Glomerular visceral epithelial cell (primary cell): ENCODE data around the gene PAEP.

Experiments
- DNase-seq: peaks from one replicate; pipeline ENCODE4 v3.0.0-alpha.2; 2016; ENCODE audit errors: extremely low spot score

PAEP gene

GRCh38 chr9:135579356-135579755 is 17.8 kb downstream of the PAEP start:
- no peak for DNase-seq

DNA sequence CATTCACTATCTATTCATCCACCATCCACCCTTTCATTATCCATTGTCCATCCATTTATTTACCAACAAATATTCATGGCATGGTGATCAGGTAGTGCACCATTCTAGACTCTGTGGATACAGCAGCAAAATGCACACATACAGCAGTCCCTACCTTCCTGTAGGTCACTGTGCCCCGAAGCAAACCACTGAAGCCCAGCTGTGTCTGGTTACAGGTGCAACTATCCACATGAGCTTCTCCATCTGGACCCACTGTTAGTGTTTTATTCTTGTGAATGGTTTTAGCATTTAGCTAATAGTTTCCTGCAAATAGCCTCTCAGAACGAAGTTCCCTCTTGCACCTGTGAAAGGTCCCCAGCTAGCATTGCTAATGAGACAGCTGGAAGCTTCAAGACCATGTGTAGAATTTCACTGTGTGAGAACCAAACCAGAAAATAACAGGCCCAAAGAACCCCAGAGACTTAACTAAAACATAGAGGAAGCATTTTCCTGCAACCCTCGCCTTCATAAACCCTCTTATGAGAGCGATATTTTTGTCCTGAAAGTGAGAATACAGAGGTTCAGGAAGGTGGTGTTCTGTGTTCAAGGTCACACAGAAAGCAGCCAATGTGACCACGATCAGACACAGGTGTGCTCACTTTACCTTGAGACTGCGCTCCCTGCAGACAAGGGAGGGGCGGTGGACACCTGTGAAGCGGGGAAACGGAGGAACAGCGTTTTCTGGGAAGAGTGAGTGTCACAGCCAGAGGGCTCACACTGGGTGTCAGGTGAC is 18.5 kb downstream of the PAEP start:
- DNase-seq = no peak

DNA sequence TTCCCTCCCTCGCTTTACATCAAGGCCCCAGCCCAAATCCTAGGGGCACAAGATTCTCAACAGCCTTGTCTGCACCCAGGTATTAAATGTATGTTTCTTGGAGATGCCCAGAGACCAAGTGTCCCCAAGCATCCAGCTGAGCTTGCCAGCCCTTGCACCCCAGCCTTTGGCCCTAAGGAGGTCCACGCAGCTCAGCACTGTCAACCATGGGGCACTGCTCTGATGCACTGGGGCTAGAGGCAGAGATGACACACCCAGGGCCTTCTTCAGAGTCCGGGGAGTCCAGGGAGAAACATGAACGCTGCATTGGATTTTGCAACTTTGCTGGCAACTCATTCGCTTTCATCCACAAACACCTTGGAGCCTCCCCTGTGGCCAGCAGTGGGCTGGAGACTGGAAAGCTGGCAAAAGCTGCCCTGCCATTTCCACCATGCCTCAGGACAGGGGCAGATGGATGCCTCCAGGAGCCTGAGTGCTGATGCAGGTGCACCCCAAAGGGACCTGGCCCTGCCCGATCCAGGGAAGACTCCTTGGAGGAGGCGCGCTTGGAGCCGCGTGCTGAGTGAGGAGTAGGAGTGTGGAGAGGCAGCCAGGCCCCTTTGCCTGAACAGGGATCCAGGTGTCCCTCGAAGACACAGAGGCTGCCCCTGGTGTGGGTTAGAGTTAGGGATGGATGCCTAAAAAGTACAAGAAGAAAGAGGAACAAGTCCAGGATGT is 19.3 kb downstream of the PAEP start:
- no peak for DNase-seq

GRCh38 chr9:135581636-135582426 is 20.3 kb downstream of the PAEP start:
- no peak for DNase-seq

DNA sequence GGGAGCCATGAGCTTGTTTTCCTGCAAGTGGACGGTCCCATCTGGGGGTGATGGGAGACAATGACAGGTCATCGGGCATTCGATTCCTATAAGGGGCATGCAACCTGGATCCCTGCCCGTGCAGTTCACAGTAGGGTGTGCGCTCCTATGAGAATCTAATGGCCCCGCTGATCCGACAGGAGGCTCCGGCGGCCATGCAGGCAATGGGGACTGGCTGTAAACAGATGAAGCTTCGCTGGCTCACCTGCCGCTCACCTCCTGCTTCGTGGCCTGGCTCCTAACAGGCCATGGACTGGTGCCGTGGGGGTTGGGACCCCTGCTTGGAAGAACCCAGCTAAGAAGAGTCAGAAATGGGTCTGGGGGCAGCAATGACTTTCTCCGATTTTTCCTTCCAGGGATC is 21.0 kb downstream of the PAEP start:
- DNase-seq = no peak

GRCh38 chr9:135582966-135583687 is 21.6 kb downstream of the PAEP start:
- DNase-seq = no peak

DNA sequence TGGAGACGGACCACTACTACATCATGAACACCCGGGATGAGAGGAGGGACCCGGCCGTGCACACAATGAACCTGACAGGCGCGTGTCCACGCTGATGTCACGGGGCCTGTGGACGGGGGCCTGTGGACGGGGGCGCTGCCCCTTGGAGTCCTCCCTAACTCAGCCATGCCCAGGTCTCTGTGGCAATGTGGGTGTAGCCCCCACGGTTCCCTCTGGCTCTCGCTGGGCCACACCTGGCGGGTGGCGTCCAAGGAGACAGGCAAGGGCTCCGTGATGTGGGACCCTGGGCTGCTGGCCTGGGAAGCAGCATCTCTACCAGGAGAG is 22.1 kb downstream of the PAEP start:
- DNase-seq = no peak

DNA sequence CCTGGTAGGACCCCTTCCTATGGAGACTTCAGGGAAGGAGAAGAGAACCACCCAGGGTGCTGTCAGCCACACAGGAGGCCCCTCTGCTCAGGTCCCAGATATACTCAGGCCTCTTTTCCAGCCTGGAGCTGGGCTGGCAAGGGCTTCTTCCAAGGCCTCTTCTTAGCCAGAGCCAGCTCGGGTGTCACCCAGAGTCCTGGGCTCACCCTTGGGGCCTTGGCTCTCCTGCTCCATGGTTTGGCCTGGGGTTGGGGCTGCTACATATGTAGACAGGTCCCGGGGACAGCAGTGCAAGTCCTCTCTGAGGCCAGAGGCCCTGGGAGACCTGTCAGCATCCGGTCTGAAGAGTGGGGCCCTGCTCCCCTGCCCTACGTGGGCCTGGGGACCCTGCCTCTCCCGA is 22.8 kb downstream of the PAEP start:
- DNase-seq = no peak

DNA sequence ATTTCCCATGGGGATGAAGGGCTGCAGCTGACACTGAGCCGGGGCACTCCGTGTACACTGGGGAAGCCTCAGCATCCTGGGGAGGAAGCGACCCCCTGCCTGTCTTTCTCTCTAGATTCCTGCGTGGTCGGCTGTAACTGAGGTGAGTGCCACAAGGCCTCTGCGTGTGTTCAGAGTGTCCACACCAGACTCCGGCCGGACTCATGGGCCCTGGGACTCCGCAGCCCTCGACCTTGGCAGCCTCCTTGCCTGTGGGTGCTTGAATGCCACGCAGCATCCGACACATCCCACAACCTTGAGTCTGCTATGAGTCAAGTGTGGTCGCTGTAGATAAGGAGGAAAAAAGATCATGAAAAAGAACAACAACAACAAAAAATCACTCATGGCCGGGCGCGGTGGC is 23.4 kb downstream of the PAEP start:
- no peak for DNase-seq

DNA sequence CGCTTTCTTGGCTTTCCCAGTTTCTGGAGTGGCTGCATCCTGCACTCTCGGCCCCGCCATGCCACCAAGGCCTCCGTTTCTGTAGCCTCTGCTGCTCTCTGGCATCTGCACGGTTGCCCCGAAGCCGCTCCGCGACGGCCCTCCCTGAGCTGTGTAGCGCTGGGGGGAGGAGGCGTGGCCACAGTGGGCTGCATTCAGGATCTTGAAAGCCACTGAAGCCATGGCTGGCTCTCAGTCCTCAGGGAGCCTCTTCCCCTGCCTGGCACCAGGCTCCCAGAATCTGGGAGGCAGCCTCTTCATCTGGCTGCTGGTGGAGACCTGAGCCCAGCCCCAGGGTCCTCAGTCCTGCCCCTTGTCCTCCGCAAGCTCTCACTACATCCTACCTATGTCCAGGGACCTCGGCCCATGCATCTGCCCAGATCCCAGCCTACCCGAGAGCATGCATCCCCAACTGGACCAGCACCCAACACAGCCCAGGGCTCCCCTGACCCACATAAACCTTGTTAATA is 25.1 kb downstream of the PAEP start:
- no peak for DNase-seq

DNA sequence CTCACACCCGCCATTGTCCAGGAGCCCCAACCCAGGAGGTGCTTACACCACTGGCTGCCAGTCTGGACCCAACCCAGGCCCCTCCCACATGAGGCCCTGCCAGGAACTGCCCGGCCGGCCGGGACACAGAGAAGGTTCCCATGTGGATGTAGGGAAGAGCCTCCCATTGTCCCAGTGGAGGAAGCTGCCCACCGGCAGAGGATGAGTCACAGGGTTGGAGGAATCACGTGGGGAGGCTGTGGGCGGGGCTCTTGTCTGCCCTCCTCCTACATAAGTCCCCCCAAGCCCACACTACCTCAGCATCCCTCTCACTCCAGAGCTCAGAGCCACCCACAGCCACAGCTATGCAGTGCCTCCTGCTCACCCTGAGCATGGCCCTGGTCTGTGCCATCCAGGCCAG is 26.1 kb downstream of the PAEP start:
- no peak for DNase-seq

- no peak for DNase-seq
These were observed 26.8 kb downstream of the PAEP start for GRCh38 chr9:135588371-135588770.

DNA sequence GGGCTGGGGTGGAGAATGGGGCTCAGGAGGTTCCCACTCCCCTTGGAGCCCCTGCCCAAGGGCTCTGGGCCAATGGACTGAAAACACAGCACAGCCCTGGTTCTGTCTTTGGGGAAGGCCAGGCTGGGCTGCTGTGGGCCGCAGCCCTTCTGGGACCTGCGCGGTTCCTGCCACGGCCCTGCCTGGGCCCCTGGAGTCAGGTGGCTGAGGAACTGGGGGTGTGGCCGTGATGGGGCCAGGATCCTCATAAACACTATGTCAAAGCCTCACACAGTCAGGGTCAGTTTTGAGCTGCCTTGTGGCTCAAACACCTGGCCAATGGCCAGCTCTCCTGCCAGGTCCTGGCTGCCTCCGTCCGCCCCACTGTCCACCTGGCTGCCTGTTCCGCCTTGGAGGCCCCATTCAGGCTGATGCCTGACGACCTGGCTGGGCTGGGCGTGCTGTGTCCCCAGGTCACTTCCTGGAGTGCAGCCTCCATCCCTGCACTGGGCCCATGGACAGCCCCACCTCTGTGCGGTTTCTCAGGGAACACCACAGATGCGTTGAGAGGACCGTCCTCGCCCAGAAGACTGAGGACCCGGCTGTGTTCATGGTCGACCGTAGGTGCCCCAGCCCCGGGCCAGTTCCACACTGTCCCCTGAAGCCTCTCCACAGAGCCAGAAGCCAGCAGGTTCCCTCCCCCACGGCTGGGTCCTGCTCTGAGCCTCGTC is 27.5 kb downstream of the PAEP start:
- DNase-seq = no peak

GRCh38 chr9:135589596-135590485 is 28.3 kb downstream of the PAEP start:
- no peak for DNase-seq

- DNase-seq = no peak
These were observed 29.0 kb downstream of the PAEP start for GRCh38 chr9:135590486-135591079.

DNA sequence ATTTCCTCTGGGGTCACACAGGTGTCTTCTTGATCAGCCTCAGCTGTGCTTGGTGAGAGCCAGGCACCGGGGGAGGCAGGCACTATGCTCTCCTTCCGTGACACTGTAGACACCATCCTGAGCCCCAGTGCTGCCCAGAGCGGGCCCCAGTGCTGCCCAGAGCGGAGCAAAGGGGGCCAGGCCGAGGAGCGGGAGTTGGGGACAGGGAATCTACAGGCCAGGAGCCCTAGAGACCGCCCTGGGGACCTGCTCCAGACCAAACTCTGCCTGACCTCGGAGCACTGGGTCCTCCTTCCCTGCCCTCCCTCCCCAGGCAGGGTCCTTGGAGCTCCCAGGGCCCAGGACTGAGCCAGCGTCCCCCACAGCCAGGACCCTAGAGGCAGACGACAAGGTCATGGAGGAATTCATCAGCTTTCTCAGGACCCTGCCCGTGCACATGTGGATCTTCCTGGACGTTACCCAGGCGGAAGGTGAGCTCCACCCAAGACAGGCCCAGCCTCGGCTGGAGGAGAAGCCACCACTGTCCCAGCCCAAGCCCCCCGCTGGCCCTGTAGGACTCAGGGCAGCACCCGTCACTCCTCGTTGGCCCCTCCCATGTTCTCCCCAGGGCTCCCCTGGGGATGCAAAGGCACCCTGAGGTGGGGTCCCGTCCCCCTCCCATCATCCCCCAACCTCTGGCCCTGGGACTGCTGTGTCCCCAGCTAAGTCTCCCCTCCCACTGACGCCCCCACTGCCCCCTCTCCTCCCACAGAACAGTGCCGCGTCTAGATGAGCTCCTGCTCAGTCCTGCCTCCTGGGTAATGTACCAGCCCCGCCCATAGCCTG is 30.2 kb downstream of the PAEP start:
- no peak for DNase-seq

DNA sequence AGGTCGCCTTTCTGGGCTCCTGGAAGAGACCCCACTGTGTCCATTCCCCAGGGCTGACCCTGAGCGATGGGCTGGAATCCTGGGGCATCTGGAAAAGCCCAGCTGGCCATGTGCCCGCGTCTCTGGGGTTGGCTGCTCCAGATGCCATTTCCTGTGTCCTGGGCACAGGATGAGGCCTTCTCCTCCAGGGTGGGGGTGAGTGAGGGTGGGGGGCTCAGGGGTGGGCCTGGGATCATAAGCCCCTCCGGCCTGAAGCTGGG is 30.7 kb downstream of the PAEP start:
- no peak for DNase-seq

DNA sequence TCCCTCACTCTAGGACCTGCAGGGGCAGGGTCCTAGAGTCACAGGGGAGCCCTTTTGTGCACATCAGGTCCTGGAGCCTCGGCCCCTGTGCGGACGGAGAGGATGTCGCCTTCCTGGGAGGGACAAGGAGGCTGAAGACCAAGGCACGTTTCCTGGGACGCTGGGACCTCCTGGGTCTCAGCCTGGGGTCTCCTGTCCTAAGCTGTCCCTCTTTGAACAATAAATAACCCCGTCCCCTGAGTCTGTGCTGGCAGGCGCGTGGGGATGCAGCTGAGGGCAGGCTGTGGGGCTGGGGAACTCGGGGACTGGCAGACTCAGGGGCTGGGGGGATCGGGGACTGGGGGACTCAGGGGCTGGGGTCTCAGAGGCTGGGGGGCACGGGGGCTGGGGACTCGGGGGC is 31.1 kb downstream of the PAEP start:
- no peak for DNase-seq

DNA sequence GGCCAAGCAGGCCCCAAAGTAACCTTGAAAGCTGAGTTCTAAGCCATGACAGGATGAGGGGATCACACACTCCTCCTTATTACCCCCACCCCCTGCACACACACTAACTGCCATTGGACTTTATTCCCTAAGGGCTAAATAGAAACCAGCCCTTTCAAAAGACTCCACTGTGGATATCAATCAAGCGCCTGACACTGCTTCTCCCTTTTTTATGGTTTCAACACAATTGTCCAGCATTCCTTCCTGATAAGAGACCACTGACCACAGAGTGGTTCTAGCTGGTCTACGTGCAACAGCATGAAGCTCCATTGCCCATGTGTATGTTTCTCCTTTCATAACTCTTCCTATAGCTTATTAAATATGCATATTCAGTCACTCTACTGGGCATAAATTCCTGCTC is 34.7 kb downstream of the PAEP start:
- no peak for DNase-seq
